Fibroblast of the aortic adventitia (primary cell): ENCODE data around the gene ZBTB2. TPM values are rescaled to one million over a fixed set of nuclear protein-coding genes. Genes with fewer than 3 reads are reported as not detected.

Experiments
- DNase-seq: peaks from one replicate; pipeline ENCODE4 v3.0.0-alpha.2; 2010; ENCODE audit warnings: low read depth
- H3K4me3 ChIP-seq: 2 replicates; pipeline ENCODE4 v1.5.1; 2011; ENCODE audit warnings: low read depth, mild to moderate bottlenecking, control low read depth, low read length, moderate library complexity
- total RNA-seq: library from RNA; depleted of rRNA; stranded (reverse); fragments of >200 nt; gene quantifications from 2 replicates; pipeline ENCODE4 v1.2.3, GENCODE V29; 2012; ENCODE audit warnings: low replicate concordance
- TF ChIP-seq, protein P1 (sequence below): IDR thresholded peaks from 2 replicates; pipeline ENCODE4 v1.5.1; 2011; ENCODE audit warnings: mild to moderate bottlenecking, low read length, control low read depth, inconsistent platforms; ENCODE audit not compliant: insufficient read depth

Gene ZBTB2
- total RNA-seq, 1 donor, result 14.0 TPM

DNA sequence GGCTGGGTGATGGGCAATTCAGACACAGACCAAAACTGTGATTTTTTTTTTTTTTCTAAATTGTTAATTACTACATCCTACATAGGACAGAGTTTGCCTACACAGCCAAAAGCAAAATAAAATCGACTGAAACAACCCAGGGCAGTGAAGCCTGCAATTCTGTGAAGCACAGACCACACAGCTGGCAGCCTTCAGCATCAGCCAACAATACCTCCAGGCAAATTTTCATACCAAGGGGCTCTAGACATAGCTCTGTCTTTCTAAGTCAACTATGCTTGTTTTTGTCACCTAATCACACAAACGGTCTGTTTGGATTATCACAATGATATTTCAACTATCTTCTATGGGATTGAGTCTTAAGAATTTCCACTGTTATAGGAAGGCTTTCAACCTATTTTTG lies 43.0 kb upstream of the ZBTB2 start:
- DNase-seq, result no peak
- no peak overlapping the region for H3K4me3 ChIP-seq
- TF ChIP-seq, protein P1, sequence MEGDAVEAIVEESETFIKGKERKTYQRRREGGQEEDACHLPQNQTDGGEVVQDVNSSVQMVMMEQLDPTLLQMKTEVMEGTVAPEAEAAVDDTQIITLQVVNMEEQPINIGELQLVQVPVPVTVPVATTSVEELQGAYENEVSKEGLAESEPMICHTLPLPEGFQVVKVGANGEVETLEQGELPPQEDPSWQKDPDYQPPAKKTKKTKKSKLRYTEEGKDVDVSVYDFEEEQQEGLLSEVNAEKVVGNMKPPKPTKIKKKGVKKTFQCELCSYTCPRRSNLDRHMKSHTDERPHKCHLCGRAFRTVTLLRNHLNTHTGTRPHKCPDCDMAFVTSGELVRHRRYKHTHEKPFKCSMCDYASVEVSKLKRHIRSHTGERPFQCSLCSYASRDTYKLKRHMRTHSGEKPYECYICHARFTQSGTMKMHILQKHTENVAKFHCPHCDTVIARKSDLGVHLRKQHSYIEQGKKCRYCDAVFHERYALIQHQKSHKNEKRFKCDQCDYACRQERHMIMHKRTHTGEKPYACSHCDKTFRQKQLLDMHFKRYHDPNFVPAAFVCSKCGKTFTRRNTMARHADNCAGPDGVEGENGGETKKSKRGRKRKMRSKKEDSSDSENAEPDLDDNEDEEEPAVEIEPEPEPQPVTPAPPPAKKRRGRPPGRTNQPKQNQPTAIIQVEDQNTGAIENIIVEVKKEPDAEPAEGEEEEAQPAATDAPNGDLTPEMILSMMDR, result no peak

DNA sequence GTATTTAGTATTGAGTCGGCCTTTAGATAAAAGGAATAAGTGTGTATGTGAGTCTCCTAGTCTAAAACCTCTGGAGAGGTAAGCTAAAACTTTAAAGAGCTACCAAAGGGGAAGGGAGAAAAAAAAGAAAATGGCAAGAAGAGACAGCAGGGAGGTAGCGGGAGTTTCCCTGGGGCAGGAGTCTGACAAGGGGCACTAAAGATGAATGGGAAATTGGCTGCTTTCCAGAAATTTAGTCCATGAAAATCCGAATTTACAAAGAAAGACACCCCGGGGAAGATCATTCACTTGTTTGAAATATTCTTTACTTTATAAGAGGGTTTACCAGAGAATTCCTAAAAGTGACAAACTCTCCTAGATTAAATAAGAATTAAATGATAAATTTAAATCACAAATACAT lies 41.3 kb upstream of the ZBTB2 start:
- TF ChIP-seq, protein P1, result no peak
- no peak overlapping the region for H3K4me3 ChIP-seq
- DNase-seq, result no peak

DNA sequence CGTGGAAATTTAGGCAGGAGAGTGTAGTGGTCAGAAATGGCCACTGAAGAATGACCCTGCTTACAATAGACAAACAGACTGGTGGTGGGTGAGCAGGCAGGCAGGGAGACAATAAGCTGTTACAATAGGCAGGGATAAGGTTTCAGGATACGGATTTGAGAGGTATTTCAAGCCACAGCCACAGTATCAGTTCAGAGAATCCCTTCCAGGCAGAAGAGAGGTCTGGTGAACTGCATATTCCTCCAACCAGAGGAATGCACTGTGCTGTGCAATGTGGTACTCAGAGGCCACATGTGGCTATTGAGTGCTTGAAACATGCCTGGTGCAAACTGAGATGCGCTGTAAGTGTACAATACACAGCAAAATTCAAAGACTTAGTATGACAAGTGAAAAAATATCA lies 40.0 kb upstream of the ZBTB2 start:
- no peak for DNase-seq
- TF ChIP-seq, protein P1, result no peak
- no peak overlapping the region for H3K4me3 ChIP-seq

DNA sequence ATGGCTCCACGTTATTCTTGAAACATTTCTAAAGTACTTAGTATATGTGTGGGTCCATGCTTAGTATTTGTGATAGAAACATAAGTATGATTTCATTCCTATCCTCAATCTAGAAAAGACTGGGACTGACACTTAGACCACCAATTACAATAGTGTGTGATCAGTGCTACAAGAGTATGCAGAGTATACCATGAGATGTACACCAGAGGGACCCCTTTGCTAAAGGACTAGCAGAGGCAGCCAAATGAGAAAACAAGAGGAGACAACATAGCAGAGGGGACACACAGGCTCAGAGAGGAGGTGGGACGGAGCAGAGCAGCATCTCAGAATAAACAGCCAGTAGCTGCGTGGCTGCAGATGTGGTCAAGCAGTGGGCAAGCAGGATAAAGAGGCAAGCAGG lies 39.5 kb upstream of the ZBTB2 start:
- TF ChIP-seq, protein P1, result no peak
- no peak for DNase-seq

DNA sequence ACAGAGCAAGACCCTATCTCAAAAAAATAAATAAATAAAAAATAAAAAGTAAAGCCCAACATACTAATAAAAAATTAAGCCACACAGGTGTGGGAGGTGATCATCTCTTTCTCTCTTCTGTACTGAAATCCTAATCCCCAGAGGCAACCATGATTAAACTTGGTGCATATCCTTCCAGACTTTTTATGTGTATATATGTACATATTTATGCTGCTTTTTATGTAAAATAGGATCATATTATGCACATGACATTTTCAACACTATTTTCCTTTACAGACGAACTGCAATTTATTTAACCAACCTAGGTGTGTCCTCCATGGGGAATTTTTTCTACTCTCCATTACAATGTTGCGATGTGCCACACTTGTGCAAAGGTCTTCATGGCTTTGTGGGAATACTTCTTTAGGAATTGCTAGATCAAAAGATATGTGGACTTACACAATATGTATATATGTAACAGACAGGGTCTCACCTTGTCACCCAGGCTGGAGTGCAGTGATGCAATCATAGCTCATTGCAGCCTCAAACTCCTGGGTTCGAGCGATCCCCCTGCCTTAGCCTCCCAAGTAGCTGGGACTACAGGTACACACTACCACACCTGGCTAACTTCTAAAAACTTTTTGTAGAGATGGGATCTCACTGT lies 36.9 kb upstream of the ZBTB2 start:
- H3K4me3 ChIP-seq, result no peak overlapping the region
- no peak for DNase-seq
- TF ChIP-seq, protein P1, result no peak

More for the DNA sequence above, 39.5 kb upstream of the ZBTB2 start:
- H3K4me3 ChIP-seq, result no peak overlapping the region

DNA sequence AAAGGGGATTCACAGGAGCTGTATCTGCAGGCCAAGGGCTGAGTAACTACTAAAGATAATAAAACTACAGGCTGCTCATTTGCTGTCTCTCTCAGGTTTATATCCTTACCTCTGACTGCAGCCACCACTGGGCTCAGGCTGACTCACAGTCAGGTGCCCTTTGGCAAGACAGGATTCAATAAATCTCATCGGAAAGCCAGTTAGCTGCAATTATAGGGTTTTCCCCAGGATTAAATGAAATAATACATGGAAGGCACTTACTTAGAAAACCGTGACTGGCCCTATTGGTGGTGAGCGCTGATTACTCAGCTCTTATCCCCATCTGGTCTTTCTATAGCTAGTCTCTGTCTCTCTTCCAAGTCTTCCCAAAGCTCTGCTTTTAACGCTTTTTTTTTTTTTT lies 34.2 kb upstream of the ZBTB2 start:
- no peak for DNase-seq
- TF ChIP-seq, protein P1, result no peak
- H3K4me3 ChIP-seq, result no peak overlapping the region

DNA sequence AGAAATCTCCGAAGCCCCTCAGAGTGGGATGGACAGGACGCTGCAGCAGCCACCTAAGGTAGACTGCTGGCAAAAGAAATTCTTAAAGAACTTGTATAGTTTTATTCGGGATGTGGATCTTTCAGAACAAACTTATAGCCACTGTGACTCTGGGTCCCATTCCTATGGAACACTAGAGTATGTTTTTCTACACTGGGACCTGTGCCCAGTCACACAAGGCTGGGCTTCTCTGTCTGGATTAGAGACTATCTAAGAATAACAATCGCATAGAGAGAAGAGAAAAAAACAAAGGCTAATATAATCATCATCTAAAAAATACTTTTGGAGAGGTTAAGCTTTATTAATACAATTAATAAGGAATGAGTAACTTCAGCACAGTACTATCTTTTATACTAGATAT lies 31.6 kb upstream of the ZBTB2 start:
- TF ChIP-seq, protein P1, result no peak
- peak; percentile 45 for DNase-seq
- H3K4me3 ChIP-seq, result no peak overlapping the region
